ENCODE data around the gene NCEH1.
"Not testable (repeated sequence)": the region's sequence is repeated elsewhere in the genome, so short reads cannot be mapped to it uniquely, and the experiment has no call there.

- not testable (repeated sequence) for TF ChIP-seq CTCF (IDR thresholded peaks at IDR 0.05; ENCODE audit: low read depth, low read length, missing input control); REST (IDR thresholded peaks at IDR 0.05)
Measured at GRCh38 chr3:172722536-172723040, 11.7 kb upstream of the NCEH1 start.

Measured in liver (tissue), 2 donors.